ENCODE measurements around the gene ATP8B4.

ATP8B4 gene

GRCh38 chr15:49813625-49814024 is 305.4 kb downstream of the ATP8B4 start:
- ATAC-seq: no peak
- DNase-seq: no peak

DNA sequence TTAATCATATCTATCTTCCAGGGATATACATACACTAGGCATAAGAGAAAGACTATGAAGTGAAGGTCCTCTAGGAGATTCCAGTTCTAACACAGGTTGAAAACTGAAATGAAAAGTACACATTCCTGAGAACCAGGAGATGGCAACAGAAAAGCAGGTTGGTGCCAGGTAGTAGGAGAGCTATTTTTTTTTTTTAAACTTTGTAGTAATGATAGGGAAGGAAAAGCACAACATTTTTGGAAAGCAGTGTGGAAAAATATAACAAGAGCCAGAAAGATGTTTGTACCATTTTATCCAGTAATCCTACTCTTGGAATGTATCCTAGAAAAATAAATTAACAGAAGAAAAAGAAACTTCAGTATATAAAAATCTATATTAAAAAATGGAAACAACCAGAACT is 308.3 kb downstream of the ATP8B4 start:
- DNase-seq: no peak
- no peak for ATAC-seq

GRCh38 chr15:49809894-49810609 is 309.0 kb downstream of the ATP8B4 start:
- ATAC-seq (no peak), DNase-seq (no peak)

DNA sequence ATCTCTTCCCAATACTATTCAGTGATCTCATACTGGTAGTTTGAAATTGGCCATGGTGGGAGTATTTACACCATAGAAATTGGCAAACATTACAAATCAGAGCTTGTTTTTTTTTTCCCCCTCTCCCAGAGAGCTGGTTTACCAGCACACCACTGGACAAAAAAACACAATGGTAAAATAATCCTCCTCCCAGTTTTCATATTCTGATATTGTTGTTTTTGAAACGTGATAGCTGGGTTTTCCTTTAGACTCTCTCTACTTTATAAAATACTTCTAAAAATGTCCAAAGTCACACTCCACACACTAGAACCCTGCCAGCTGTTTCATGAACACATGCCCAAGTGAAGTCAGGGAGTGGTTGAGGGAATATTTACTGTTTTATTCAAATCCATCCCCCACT is 310.7 kb downstream of the ATP8B4 start:
- ATAC-seq (no peak), DNase-seq (no peak)

All from stimulated activated naive CD8-positive, alpha-beta T cell treated with anti-CD3 and anti-CD28 coated beads, Interleukin-15, Interleukin-2, amounts not matched to agents 100 U/mL and 50 U/mL, for 24 hours (primary cell).